ENCODE data around the gene CD8B. TPM values are rescaled to one million over a fixed set of nuclear protein-coding genes. Genes with fewer than 3 reads are reported as not detected.

Gene CD8B
- total and polyA plus RNA-seq, 2 of the 8 experiments (the other 6 are each of a cell fraction or from before 2014, with no cell fraction given): 0.35 to 0.63 TPM

GRCh38 chr2:86825036-86825692, 36.5 kb downstream of the CD8B start (continued):
- TF ChIP-seq, protein P1, sequence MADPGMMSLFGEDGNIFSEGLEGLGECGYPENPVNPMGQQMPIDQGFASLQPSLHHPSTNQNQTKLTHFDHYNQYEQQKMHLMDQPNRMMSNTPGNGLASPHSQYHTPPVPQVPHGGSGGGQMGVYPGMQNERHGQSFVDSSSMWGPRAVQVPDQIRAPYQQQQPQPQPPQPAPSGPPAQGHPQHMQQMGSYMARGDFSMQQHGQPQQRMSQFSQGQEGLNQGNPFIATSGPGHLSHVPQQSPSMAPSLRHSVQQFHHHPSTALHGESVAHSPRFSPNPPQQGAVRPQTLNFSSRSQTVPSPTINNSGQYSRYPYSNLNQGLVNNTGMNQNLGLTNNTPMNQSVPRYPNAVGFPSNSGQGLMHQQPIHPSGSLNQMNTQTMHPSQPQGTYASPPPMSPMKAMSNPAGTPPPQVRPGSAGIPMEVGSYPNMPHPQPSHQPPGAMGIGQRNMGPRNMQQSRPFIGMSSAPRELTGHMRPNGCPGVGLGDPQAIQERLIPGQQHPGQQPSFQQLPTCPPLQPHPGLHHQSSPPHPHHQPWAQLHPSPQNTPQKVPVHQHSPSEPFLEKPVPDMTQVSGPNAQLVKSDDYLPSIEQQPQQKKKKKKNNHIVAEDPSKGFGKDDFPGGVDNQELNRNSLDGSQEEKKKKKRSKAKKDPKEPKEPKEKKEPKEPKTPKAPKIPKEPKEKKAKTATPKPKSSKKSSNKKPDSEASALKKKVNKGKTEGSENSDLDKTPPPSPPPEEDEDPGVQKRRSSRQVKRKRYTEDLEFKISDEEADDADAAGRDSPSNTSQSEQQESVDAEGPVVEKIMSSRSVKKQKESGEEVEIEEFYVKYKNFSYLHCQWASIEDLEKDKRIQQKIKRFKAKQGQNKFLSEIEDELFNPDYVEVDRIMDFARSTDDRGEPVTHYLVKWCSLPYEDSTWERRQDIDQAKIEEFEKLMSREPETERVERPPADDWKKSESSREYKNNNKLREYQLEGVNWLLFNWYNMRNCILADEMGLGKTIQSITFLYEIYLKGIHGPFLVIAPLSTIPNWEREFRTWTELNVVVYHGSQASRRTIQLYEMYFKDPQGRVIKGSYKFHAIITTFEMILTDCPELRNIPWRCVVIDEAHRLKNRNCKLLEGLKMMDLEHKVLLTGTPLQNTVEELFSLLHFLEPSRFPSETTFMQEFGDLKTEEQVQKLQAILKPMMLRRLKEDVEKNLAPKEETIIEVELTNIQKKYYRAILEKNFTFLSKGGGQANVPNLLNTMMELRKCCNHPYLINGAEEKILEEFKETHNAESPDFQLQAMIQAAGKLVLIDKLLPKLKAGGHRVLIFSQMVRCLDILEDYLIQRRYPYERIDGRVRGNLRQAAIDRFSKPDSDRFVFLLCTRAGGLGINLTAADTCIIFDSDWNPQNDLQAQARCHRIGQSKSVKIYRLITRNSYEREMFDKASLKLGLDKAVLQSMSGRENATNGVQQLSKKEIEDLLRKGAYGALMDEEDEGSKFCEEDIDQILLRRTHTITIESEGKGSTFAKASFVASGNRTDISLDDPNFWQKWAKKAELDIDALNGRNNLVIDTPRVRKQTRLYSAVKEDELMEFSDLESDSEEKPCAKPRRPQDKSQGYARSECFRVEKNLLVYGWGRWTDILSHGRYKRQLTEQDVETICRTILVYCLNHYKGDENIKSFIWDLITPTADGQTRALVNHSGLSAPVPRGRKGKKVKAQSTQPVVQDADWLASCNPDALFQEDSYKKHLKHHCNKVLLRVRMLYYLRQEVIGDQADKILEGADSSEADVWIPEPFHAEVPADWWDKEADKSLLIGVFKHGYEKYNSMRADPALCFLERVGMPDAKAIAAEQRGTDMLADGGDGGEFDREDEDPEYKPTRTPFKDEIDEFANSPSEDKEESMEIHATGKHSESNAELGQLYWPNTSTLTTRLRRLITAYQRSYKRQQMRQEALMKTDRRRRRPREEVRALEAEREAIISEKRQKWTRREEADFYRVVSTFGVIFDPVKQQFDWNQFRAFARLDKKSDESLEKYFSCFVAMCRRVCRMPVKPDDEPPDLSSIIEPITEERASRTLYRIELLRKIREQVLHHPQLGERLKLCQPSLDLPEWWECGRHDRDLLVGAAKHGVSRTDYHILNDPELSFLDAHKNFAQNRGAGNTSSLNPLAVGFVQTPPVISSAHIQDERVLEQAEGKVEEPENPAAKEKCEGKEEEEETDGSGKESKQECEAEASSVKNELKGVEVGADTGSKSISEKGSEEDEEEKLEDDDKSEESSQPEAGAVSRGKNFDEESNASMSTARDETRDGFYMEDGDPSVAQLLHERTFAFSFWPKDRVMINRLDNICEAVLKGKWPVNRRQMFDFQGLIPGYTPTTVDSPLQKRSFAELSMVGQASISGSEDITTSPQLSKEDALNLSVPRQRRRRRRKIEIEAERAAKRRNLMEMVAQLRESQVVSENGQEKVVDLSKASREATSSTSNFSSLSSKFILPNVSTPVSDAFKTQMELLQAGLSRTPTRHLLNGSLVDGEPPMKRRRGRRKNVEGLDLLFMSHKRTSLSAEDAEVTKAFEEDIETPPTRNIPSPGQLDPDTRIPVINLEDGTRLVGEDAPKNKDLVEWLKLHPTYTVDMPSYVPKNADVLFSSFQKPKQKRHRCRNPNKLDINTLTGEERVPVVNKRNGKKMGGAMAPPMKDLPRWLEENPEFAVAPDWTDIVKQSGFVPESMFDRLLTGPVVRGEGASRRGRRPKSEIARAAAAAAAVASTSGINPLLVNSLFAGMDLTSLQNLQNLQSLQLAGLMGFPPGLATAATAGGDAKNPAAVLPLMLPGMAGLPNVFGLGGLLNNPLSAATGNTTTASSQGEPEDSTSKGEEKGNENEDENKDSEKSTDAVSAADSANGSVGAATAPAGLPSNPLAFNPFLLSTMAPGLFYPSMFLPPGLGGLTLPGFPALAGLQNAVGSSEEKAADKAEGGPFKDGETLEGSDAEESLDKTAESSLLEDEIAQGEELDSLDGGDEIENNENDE (IDR thresholded peaks at IDR 0.05; ENCODE audit: insufficient replicate concordance, low read length): no peak
- TF ChIP-seq RBBP5 (IDR thresholded peaks at IDR 0.05; ENCODE audit: borderline replicate concordance, low read depth, low read length): no peak
- TF ChIP-seq, protein P2, sequence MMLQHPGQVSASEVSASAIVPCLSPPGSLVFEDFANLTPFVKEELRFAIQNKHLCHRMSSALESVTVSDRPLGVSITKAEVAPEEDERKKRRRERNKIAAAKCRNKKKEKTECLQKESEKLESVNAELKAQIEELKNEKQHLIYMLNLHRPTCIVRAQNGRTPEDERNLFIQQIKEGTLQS (IDR thresholded peaks at IDR 0.05; ENCODE audit: insufficient read depth, low read depth, low read length): no peak
- no peak for TF ChIP-seq SIN3A (conservative IDR thresholded peaks at IDR 0.05 in 1 of 2, IDR thresholded peaks at IDR 0.05 in 1 of 2; ENCODE audit: low read depth in 1 of 2, low read length in 2 of 2)
- no peak for TF ChIP-seq EZH2 (IDR thresholded peaks at IDR 0.05; ENCODE audit: low read depth, low read length, severe bottlenecking)
- TF ChIP-seq TEAD4 (IDR thresholded peaks at IDR 0.05; ENCODE audit: low read depth, low read length): no peak
- no peak for TF ChIP-seq ASH2L (IDR thresholded peaks at IDR 0.05; ENCODE audit: low read length)
- TF ChIP-seq RNF2 (IDR thresholded peaks at IDR 0.05; ENCODE audit: borderline replicate concordance, low read depth, low read length, missing control alignments, poor library complexity, severe bottlenecking): no peak
- TF ChIP-seq SIX5 (IDR thresholded peaks at IDR 0.05; ENCODE audit: low read depth, low read length): no peak

Measured in H1 (cell line).